HFF-Myc (cell line): Measurements from ENCODE around the gene ARMH4.

Experiments used
- DNase-seq: peaks from one replicate; pipeline ENCODE4 v3.0.0-alpha.2; 2011; ENCODE audit warnings: low read depth; ENCODE audit errors: extremely low read depth
- H3K4me3 ChIP-seq: replicated peaks from 2 replicates; pipeline ENCODE4 v1.5.1; 2011; ENCODE audit warnings: low read depth, mild to moderate bottlenecking, control low read depth, low read length
- CTCF ChIP-seq: IDR thresholded peaks from 2 replicates; pipeline ENCODE4 v1.5.1; 2012; ENCODE audit warnings: mild to moderate bottlenecking, low read depth, low read length, control low read depth; ENCODE audit errors: missing control alignments

The ARMH4 gene

DNA sequence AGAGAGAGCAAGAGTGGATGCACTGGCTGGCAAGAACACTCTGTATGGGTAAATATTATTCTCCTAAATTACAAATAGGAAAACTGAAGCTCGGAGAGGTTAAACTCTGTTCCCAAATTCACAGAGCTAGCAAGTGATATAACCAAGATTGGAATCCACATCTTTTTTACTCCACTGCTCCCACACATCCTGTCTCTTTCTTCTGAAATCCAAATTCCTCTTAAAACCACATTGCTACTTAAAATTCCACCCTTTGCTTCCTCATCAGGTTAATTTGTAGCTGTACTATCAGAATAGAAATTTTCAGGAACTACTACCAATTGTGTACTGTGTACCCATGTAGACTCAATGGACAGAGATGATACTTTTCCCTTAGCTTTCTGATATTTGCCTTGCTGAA is 74.4 kb downstream of the ARMH4 start:
- H3K4me3 ChIP-seq: no peak overlapping the region
- no peak for TF ChIP-seq CTCF
- DNase-seq: no peak

GRCh38 chr14:58073516-58073915 is 78.5 kb downstream of the ARMH4 start:
- no peak overlapping the region for H3K4me3 ChIP-seq
- no peak for TF ChIP-seq CTCF
- DNase-seq: no peak

GRCh38 chr14:58072288-58073071 is 79.5 kb downstream of the ARMH4 start:
- peak; percentile 70 for TF ChIP-seq CTCF
- H3K4me3 ChIP-seq: no peak overlapping the region
- no peak for DNase-seq

DNA sequence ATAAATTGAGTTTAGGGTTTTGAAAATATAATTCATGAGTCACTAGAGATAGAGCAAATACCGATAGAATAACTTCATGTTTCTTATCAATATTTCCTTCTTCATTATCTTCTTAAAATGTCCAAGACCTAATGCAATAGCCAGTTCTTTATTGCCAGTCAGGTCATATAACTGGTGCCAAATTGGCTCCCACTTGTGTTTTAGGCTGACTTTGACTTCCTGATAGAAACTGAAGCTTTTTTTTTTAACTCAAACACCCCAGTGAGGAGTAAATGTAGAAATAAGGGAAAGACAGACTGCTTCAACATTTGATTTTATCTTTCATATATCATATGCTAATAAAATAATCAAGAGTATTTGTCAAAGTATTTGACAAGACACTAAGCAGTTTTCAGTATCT is 80.7 kb downstream of the ARMH4 start:
- TF ChIP-seq CTCF: no peak
- no peak for DNase-seq

GRCh38 chr14:58068306-58068705 is 83.7 kb downstream of the ARMH4 start:
- no peak for TF ChIP-seq CTCF
- no peak for DNase-seq
- no peak overlapping the region for H3K4me3 ChIP-seq

More for the DNA sequence above, 80.7 kb downstream of the ARMH4 start:
- no peak overlapping the region for H3K4me3 ChIP-seq

DNA sequence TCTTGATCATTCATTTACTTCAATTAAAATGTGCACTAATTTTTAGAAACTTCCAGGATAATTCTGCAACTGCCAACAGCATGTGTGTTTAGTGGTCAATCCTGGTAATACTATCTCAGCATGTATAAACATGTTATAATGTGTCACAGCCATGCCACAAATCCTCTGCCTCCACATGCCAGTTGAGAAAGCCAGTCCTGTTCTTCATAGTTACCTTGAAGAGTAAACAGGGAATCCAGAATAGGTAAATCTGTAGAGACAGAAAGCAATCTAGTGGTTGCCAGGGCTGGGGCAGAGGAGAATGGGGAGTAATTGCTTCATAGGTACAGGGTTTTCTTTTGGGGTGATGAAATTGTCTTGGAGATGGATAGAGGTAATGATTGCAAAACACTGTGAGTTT is 85.9 kb downstream of the ARMH4 start:
- H3K4me3 ChIP-seq: no peak overlapping the region
- no peak for TF ChIP-seq CTCF
- DNase-seq: no peak

DNA sequence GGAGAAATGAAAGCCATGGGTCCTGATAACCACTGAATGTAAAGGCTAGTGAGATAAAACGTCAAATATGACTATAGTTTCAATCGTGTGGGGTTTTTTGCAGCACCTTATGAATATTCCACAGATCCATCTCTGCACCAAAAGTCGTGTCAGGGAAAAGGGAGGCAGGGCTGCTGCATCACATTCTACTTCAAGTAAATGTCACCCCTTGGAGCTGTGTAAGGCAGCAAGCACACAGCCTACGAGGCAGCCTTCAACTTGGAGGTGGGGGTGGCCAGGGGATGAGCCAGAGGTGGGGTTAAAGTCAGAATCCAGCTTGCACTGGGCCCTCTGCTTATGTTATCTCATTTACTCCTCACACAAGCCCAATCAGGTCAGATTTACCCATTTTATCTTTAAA is 90.4 kb downstream of the ARMH4 start:
- no peak for TF ChIP-seq CTCF
- no peak for DNase-seq
- no peak overlapping the region for H3K4me3 ChIP-seq
